Sigmoid colon (tissue), 4 donors: ENCODE results near the gene ANKRD27.
"Not testable (repeated sequence)": the region's sequence is repeated elsewhere in the genome, so short reads cannot be mapped to it uniquely, and the experiment has no call there.

Experiments
- EP300 ChIP-seq, 4 donors: sonication (generic); formaldehyde crosslinking; IDR thresholded peaks; one replicate each; pipeline ENCODE4 v1.6.1; 2017; ENCODE audit warnings: antibody characterized with exemption in 4 of 4
- POLR2A ChIP-seq, 2 donors: fragments of 450-650 bp; IDR thresholded peaks; one replicate each; pipeline ENCODE4 v1.6.1; 2016; ENCODE audit warnings: antibody characterized with exemption in 2 of 2, mild to moderate bottlenecking in 2 of 2, moderate library complexity in 2 of 2
- TF ChIP-seq, protein P1 (sequence below), 4 experiments: fragments of 450-650 bp in 3 of 4; fragments of 200-600 bp in 1 of 4; IDR thresholded peaks; one replicate each; pipeline ENCODE4 v1.5.1; 2016 to 2019; ENCODE audit warnings: antibody characterized with exemption in 4 of 4, mild to moderate bottlenecking in 3 of 4, moderate library complexity in 2 of 4

DNA sequence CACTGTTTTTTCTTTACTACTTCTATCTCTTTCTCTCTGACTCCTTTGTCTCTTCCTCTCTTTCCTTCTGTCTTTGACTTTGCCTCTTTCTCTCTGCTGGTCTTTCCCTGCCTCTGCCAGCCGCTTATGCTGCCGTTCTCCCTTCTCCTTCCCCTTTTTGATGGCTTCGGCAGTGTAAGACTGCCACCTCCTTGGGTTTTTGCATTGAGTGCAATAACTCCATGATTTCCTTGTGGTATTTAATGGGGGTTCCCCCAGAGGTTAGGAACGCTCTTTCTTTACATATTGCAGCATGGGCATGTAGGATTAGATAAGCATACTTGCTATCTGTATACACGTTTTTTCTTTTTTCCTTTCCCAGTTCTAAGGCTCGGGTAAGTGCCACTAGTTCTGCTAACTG, 20.5 kb upstream of the ANKRD27 start:
- TF ChIP-seq, protein P1, sequence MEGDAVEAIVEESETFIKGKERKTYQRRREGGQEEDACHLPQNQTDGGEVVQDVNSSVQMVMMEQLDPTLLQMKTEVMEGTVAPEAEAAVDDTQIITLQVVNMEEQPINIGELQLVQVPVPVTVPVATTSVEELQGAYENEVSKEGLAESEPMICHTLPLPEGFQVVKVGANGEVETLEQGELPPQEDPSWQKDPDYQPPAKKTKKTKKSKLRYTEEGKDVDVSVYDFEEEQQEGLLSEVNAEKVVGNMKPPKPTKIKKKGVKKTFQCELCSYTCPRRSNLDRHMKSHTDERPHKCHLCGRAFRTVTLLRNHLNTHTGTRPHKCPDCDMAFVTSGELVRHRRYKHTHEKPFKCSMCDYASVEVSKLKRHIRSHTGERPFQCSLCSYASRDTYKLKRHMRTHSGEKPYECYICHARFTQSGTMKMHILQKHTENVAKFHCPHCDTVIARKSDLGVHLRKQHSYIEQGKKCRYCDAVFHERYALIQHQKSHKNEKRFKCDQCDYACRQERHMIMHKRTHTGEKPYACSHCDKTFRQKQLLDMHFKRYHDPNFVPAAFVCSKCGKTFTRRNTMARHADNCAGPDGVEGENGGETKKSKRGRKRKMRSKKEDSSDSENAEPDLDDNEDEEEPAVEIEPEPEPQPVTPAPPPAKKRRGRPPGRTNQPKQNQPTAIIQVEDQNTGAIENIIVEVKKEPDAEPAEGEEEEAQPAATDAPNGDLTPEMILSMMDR (IDR thresholded peaks at IDR 0.05): not testable (repeated sequence)
- not testable (repeated sequence) for TF ChIP-seq POLR2A, EP300 (IDR thresholded peaks at IDR 0.05)
